ENCODE data around the gene MCM3AP.

MCM3AP gene

DNA sequence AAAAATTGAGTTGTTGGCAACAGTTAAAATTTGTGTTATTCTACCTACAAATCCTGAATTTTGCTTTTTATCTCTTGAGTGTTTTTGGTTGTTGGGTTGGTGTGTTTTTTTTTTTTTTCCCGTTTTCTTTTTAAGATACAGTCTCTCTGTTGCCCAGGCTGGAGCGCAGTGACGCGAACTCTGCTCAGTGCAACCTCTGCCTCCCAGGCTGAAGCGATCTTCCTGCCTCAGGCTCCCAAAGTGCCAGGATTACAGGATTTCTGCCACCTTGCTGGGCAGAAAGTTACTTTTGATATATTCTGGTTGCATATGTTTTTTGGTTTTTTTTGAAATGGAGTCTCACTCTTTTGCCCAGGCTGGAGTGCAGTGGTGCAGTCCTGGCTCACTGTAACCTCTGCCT lies 42.7 kb upstream of the MCM3AP start:
- H3K9me3 ChIP-seq (ENCODE audit: insufficient read depth, low read length, severe bottlenecking), result no peaks in the 10 kb centered on the region
- no peak overlapping the region for H3K27ac ChIP-seq (ENCODE audit: low read length)
- H3K4me3 ChIP-seq (ENCODE audit: low read depth in 1 of 2, low read length in 2 of 2), result no peak overlapping the region
- no peaks in the 10 kb centered on the region for H3K27me3 ChIP-seq (ENCODE audit: insufficient read depth, low read length, poor library complexity)
- H3K4me1 ChIP-seq (ENCODE audit: insufficient read depth, low read length), result peaks cover 21% of the 10 kb centered on the region
- no peak overlapping the region for H3K4me2 ChIP-seq (ENCODE audit: insufficient read depth, low read length)
- DNase-seq (no peak), ATAC-seq (ENCODE audit: insufficient read depth, low read depth) (no peak)
- H2AFZ ChIP-seq (ENCODE audit: low read depth, low read length), result no peak overlapping the region
- TF ChIP-seq, protein P1, sequence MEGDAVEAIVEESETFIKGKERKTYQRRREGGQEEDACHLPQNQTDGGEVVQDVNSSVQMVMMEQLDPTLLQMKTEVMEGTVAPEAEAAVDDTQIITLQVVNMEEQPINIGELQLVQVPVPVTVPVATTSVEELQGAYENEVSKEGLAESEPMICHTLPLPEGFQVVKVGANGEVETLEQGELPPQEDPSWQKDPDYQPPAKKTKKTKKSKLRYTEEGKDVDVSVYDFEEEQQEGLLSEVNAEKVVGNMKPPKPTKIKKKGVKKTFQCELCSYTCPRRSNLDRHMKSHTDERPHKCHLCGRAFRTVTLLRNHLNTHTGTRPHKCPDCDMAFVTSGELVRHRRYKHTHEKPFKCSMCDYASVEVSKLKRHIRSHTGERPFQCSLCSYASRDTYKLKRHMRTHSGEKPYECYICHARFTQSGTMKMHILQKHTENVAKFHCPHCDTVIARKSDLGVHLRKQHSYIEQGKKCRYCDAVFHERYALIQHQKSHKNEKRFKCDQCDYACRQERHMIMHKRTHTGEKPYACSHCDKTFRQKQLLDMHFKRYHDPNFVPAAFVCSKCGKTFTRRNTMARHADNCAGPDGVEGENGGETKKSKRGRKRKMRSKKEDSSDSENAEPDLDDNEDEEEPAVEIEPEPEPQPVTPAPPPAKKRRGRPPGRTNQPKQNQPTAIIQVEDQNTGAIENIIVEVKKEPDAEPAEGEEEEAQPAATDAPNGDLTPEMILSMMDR (IDR thresholded peaks at IDR 0.05; ENCODE audit: borderline replicate concordance, extremely low read depth, low read length, poor library complexity, severe bottlenecking), result no peak
- TF ChIP-seq EZH2 (IDR thresholded peaks at IDR 0.05; ENCODE audit: borderline replicate concordance, low read depth, low read length, severe bottlenecking), result no peak
- H3K9ac ChIP-seq (ENCODE audit: low read depth, low read length), result no peak overlapping the region
- H3K36me3 ChIP-seq (ENCODE audit: insufficient read depth, low read length), result peaks cover 59% of the 10 kb centered on the region
- peaks cover 34% of the 10 kb centered on the region for H4K20me1 ChIP-seq (ENCODE audit: insufficient read depth, low read length)
- H3K79me2 ChIP-seq (ENCODE audit: insufficient read depth, low read length), result peaks cover 89% of the 10 kb centered on the region

DNA sequence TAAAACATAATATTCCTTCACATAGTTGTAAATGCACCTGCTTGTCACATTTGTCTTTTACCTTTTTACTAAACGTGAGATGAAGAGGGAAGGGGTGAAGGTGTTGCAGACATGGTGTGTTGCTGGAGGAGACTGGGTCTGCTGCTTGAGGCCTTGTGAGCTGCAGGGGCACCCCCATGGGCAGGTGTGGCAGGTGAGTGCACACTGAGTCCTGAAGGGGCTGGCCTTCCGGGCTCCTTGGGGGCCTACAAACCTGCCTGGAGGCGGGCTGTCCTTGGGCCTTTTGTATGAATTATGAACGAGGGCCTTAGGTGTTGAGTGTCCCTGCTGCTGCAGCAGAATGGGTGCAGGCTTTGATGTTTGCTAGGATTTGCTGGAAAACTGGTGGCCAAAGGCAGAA lies 42.3 kb upstream of the MCM3AP start:
- no peak overlapping the region for H3K4me3 ChIP-seq (ENCODE audit: low read depth in 1 of 2, low read length in 2 of 2)
- H4K20me1 ChIP-seq (ENCODE audit: insufficient read depth, low read length), result peaks cover 38% of the 10 kb centered on the region
- TF ChIP-seq, protein P1 (IDR thresholded peaks at IDR 0.05; ENCODE audit: borderline replicate concordance, extremely low read depth, low read length, poor library complexity, severe bottlenecking), result no peak
- TF ChIP-seq EZH2 (IDR thresholded peaks at IDR 0.05; ENCODE audit: borderline replicate concordance, low read depth, low read length, severe bottlenecking), result no peak
- DNase-seq, result no peak
- H3K9ac ChIP-seq (ENCODE audit: low read depth, low read length), result no peak overlapping the region
- no peak for ATAC-seq (ENCODE audit: insufficient read depth, low read depth)
- peaks cover 90% of the 10 kb centered on the region for H3K79me2 ChIP-seq (ENCODE audit: insufficient read depth, low read length)
- no peak overlapping the region for H3K27ac ChIP-seq (ENCODE audit: low read length)
- no peaks in the 10 kb centered on the region for H3K27me3 ChIP-seq (ENCODE audit: insufficient read depth, low read length, poor library complexity)
- H3K4me1 ChIP-seq (ENCODE audit: insufficient read depth, low read length), result peaks cover 21% of the 10 kb centered on the region
- H2AFZ ChIP-seq (ENCODE audit: low read depth, low read length), result no peak overlapping the region
- H3K9me3 ChIP-seq (ENCODE audit: insufficient read depth, low read length, severe bottlenecking), result no peaks in the 10 kb centered on the region
- H3K4me2 ChIP-seq (ENCODE audit: insufficient read depth, low read length), result no peak overlapping the region
- H3K36me3 ChIP-seq (ENCODE audit: insufficient read depth, low read length), result peaks cover 61% of the 10 kb centered on the region

DNA sequence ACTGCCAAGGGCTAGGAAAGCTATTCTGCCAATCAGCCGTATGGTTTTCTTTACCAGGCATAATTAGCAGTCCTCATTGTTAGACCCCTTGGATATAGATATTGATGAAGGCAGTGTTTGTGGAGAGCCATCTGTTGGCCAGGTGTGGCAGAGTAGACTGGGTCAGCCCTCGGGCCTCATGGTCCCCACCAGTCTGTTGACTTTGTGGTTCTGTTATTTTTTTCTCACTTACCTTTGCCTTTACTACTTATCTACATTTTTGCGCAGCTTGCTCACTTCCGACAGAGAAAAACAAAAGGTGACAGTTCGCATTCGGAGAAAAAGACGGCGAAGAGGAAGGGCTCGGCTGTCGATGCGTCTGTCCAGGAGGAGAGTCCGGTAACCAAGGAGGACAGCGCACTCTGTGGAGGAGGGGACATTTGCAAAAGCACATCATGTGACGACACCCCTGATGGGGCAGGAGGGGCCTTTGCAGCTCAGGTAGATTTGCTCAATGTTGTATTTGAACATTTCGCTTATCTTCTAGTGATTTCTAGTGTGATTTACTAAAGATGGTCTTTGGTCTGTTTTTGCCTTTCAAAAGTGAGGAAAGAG lies 40.8 kb upstream of the MCM3AP start:
- no peak for TF ChIP-seq EZH2 (IDR thresholded peaks at IDR 0.05; ENCODE audit: borderline replicate concordance, low read depth, low read length, severe bottlenecking)
- TF ChIP-seq, protein P1 (IDR thresholded peaks at IDR 0.05; ENCODE audit: borderline replicate concordance, extremely low read depth, low read length, poor library complexity, severe bottlenecking), result no peak
- H2AFZ ChIP-seq (ENCODE audit: low read depth, low read length), result no peak overlapping the region
- no peaks in the 10 kb centered on the region for H3K27me3 ChIP-seq (ENCODE audit: insufficient read depth, low read length, poor library complexity)
- H3K4me3 ChIP-seq (ENCODE audit: low read depth in 1 of 2, low read length in 2 of 2), result peak overlapping the region in 1 of 2 experiments; percentile 66; a peak in 1 of 4 replicates
- H4K20me1 ChIP-seq (ENCODE audit: insufficient read depth, low read length), result peaks cover 53% of the 10 kb centered on the region
- peak overlapping the region; percentile 82 for H3K4me2 ChIP-seq (ENCODE audit: insufficient read depth, low read length)
- H3K79me2 ChIP-seq (ENCODE audit: insufficient read depth, low read length), result peaks cover 90% of the 10 kb centered on the region
- peaks cover 66% of the 10 kb centered on the region for H3K36me3 ChIP-seq (ENCODE audit: insufficient read depth, low read length)
- H3K9me3 ChIP-seq (ENCODE audit: insufficient read depth, low read length, severe bottlenecking), result no peaks in the 10 kb centered on the region
- H3K9ac ChIP-seq (ENCODE audit: low read depth, low read length), result peak overlapping the region; percentile 30; the same call in 1 of the 2 replicates
- peak overlapping the region; percentile 29; the same call in 1 of the 2 replicates for H3K27ac ChIP-seq (ENCODE audit: low read length)
- ATAC-seq (ENCODE audit: insufficient read depth, low read depth) (no peak), DNase-seq (no peak)
- H3K4me1 ChIP-seq (ENCODE audit: insufficient read depth, low read length), result peaks cover 35% of the 10 kb centered on the region
